ENCODE data around the gene UNC13B.

UNC13B gene

GRCh38 chr9:35308316-35308715, 146.5 kb downstream of the UNC13B start:
- Histone ChIP-seq H3K9me3 (ENCODE audit: low read length) (no peaks in the 10 kb centered on the region), H3K4me3 (ENCODE audit: low read depth, low read length, poor library complexity, severe bottlenecking) (no peak overlapping the region), H3K9ac (ENCODE audit: low read length) (no peak overlapping the region), H3K9me2 (ENCODE audit: low read depth, low read length) (no peaks in the 10 kb centered on the region), H3F3A (ENCODE audit: insufficient read depth, low read length) (no peaks in the 10 kb centered on the region), H4K20me1 (ENCODE audit: insufficient read depth, low read length) (no peaks in the 10 kb centered on the region), H3K79me2 (ENCODE audit: insufficient read depth, low read length) (no peaks in the 10 kb centered on the region), H3K4me1 (ENCODE audit: insufficient read depth, low read length, severe bottlenecking) (no peaks in the 10 kb centered on the region), H3K27ac (ENCODE audit: low read depth, low read length, poor library complexity, severe bottlenecking) (no peak overlapping the region), H3K4me2 (ENCODE audit: low read length) (no peak overlapping the region), H2AFZ (ENCODE audit: low read length) (no peak overlapping the region), H3K36me3 (ENCODE audit: insufficient read depth, low read length) (no peaks in the 10 kb centered on the region), H3K27me3 (ENCODE audit: insufficient read depth, low read length) (no peaks in the 10 kb centered on the region)
- TF ChIP-seq EZH2 (IDR thresholded peaks at IDR 0.05; ENCODE audit: borderline replicate concordance, low read length) (no peak), CTCF (IDR thresholded peaks at IDR 0.05; ENCODE audit: low read length) (no peak)

DNA sequence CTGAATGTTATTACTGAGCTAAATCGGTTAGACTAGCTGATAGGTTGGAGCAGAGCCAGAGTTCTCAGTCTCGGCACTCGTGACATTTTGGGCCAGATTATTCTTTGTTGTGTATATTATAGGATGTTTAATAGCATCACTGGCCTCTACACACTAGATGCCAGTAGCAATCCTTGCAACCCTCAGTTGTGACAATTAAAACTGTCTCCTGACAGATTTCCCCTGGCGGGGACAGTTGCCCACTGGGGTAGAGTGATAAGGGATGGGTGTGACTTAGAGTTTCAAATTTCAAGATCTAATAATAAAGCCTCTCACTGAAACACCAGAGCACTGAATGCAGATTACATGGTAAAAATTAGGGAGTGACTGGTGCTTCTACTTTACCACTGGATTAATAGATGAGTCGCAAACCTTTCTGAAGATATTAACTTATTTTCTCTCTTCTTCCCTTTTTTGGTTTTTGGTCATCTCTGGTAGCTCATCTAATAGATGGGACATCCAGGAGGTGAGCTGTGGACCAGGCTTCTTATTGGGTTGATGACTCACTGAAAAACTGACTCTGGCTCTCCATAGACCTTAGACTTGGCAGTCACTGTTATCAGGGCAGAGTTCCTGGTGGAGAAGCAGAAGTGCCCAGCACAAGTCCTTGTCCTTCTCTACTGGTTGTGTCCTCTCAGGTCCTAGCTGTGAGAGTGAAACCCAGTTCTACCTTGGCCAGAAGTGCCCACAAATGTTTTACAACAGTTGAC, 150.3 kb downstream of the UNC13B start:
- no peaks in the 10 kb centered on the region for H3K9me2 ChIP-seq (ENCODE audit: low read depth, low read length)
- no peaks in the 10 kb centered on the region for H3K27me3 ChIP-seq (ENCODE audit: insufficient read depth, low read length)
- H3K9ac ChIP-seq (ENCODE audit: low read length) = no peak overlapping the region
- H3K9me3 ChIP-seq (ENCODE audit: low read length) = no peaks in the 10 kb centered on the region
- H3K79me2 ChIP-seq (ENCODE audit: insufficient read depth, low read length) = no peaks in the 10 kb centered on the region
- no peak overlapping the region for H3K4me2 ChIP-seq (ENCODE audit: low read length)
- no peaks in the 10 kb centered on the region for H3F3A ChIP-seq (ENCODE audit: insufficient read depth, low read length)
- no peak overlapping the region for H2AFZ ChIP-seq (ENCODE audit: low read length)
- H4K20me1 ChIP-seq (ENCODE audit: insufficient read depth, low read length) = no peaks in the 10 kb centered on the region
- H3K4me3 ChIP-seq (ENCODE audit: low read depth, low read length, poor library complexity, severe bottlenecking) = no peak overlapping the region
- no peak for TF ChIP-seq CTCF (IDR thresholded peaks at IDR 0.05; ENCODE audit: low read length)
- no peak for TF ChIP-seq EZH2 (IDR thresholded peaks at IDR 0.05; ENCODE audit: borderline replicate concordance, low read length)
- no peaks in the 10 kb centered on the region for H3K36me3 ChIP-seq (ENCODE audit: insufficient read depth, low read length)
- no peaks in the 10 kb centered on the region for H3K4me1 ChIP-seq (ENCODE audit: insufficient read depth, low read length, severe bottlenecking)
- no peak overlapping the region for H3K27ac ChIP-seq (ENCODE audit: low read depth, low read length, poor library complexity, severe bottlenecking)

- no peaks in the 10 kb centered on the region for H3K36me3 ChIP-seq (ENCODE audit: insufficient read depth, low read length)
- H3K27me3 ChIP-seq (ENCODE audit: insufficient read depth, low read length) = no peaks in the 10 kb centered on the region
- no peaks in the 10 kb centered on the region for H3K9me2 ChIP-seq (ENCODE audit: low read depth, low read length)
These were observed 151.7 kb downstream of the UNC13B start for GRCh38 chr9:35313460-35313859.

More at GRCh38 chr9:35313460-35313859, 151.7 kb downstream of the UNC13B start:
- no peak overlapping the region for H3K4me3 ChIP-seq (ENCODE audit: low read depth, low read length, poor library complexity, severe bottlenecking)
- TF ChIP-seq CTCF (IDR thresholded peaks at IDR 0.05; ENCODE audit: low read length) (no peak), EZH2 (IDR thresholded peaks at IDR 0.05; ENCODE audit: borderline replicate concordance, low read length) (no peak)
- no peak overlapping the region for H3K27ac ChIP-seq (ENCODE audit: low read depth, low read length, poor library complexity, severe bottlenecking)
- H4K20me1 ChIP-seq (ENCODE audit: insufficient read depth, low read length) = no peaks in the 10 kb centered on the region
- no peaks in the 10 kb centered on the region for H3K4me1 ChIP-seq (ENCODE audit: insufficient read depth, low read length, severe bottlenecking)
- H3K79me2 ChIP-seq (ENCODE audit: insufficient read depth, low read length) = no peaks in the 10 kb centered on the region
- H3F3A ChIP-seq (ENCODE audit: insufficient read depth, low read length) = no peaks in the 10 kb centered on the region
- no peak overlapping the region for H3K4me2 ChIP-seq (ENCODE audit: low read length)
- H2AFZ ChIP-seq (ENCODE audit: low read length) = no peak overlapping the region
- H3K9ac ChIP-seq (ENCODE audit: low read length) = no peak overlapping the region
- H3K9me3 ChIP-seq (ENCODE audit: low read length) = no peaks in the 10 kb centered on the region

All from OCI-LY1 (cell line).